NB4 (cell line): ENCODE data around the gene FAM184B.

ENCODE experiments used
- DNase-seq: peaks from one replicate; pipeline ENCODE4 v3.0.0; 2010; ENCODE audit warnings: low read depth
- H3K4me3 ChIP-seq: one replicate; pipeline ENCODE4 v1.5.1; 2011; ENCODE audit warnings: mild to moderate bottlenecking, low read depth, low read length, moderate library complexity
- MYC ChIP-seq: IDR thresholded peaks from 2 replicates; pipeline ENCODE4 v1.6.1; 2011; ENCODE audit warnings: low read depth, low read length
- POLR2A ChIP-seq: IDR thresholded peaks from 2 replicates; pipeline ENCODE4 v1.6.1; 2011; ENCODE audit warnings: mild to moderate bottlenecking; ENCODE audit not compliant: insufficient read length; ENCODE audit errors: extremely low read depth
- TF ChIP-seq, protein P1 (sequence below): IDR thresholded peaks from 2 replicates; pipeline ENCODE4 v1.6.1; 2011; ENCODE audit warnings: low read depth, low read length
- TF ChIP-seq, protein P2 (sequence below): IDR thresholded peaks from one replicate; pipeline ENCODE4 v1.5.1; 2012; ENCODE audit warnings: low read depth, low read length

The FAM184B gene

DNA sequence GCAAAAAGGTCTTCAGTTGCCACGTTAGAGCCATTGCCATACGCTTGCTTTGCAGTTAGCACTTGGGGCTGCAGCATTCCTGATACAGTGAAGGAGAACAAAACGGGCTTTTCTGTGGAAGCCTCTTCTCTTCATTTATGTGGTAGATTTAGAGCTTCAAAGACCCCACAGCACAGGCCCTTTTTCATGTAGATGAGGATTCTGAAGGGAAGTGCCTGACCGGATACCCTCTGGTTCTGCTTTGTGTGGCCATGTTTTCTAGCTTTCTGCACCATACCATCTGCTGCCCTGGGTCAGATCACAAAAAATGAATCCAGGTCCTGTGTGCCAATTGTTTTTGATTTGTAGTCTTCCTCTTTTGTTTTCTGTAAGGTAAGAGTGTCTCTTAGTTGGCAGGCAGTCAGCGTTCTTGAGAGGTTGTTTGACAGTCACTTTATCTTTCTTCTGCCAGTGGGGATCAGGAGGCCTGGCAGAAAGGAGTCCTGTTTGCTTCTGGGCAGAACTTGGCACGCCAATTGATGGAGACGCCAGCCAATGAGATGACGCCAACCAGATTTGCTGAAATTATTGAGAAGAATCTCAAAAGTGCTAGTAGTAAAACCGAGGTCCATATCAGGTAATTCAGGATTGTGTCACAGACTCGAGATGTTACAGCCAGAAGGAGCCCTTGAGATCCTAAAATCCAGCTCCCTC is 196.8 kb downstream of the FAM184B start:
- no peak for DNase-seq
- H3K4me3 ChIP-seq = no peak overlapping the region
- TF ChIP-seq, protein P1, sequence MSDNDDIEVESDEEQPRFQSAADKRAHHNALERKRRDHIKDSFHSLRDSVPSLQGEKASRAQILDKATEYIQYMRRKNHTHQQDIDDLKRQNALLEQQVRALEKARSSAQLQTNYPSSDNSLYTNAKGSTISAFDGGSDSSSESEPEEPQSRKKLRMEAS = no peak
- TF ChIP-seq MYC (no peak), POLR2A (no peak)
- TF ChIP-seq, protein P2, sequence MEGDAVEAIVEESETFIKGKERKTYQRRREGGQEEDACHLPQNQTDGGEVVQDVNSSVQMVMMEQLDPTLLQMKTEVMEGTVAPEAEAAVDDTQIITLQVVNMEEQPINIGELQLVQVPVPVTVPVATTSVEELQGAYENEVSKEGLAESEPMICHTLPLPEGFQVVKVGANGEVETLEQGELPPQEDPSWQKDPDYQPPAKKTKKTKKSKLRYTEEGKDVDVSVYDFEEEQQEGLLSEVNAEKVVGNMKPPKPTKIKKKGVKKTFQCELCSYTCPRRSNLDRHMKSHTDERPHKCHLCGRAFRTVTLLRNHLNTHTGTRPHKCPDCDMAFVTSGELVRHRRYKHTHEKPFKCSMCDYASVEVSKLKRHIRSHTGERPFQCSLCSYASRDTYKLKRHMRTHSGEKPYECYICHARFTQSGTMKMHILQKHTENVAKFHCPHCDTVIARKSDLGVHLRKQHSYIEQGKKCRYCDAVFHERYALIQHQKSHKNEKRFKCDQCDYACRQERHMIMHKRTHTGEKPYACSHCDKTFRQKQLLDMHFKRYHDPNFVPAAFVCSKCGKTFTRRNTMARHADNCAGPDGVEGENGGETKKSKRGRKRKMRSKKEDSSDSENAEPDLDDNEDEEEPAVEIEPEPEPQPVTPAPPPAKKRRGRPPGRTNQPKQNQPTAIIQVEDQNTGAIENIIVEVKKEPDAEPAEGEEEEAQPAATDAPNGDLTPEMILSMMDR = no peak

GRCh38 chr4:17583941-17584340 is 197.5 kb downstream of the FAM184B start:
- DNase-seq = no peak
- H3K4me3 ChIP-seq = no peak overlapping the region
- TF ChIP-seq, protein P2 = no peak
- TF ChIP-seq, protein P1 = no peak
- no peak for TF ChIP-seq MYC
- TF ChIP-seq POLR2A = no peak

DNA sequence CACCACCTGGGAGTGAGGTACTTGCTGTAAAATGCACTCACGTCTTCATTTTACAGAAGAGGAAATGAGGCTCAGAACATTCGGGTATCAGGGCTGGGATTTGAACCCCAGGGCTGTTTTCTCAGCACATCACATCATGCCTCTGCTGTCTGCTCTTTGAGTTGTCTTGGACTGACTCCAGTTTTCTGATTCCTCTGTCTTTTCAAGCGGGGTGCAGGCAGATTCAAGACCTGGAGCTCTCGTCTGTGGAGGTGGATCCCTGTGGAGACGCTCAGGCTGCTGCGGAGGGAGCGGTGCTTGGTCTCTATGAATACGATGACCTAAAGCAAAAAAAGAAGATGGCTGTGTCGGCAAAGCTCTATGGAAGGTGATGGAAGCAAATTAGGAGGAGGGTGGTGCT is 198.1 kb downstream of the FAM184B start:
- TF ChIP-seq, protein P2 = no peak
- TF ChIP-seq POLR2A (no peak), MYC (no peak)
- TF ChIP-seq, protein P1 = no peak
- DNase-seq = no peak
- H3K4me3 ChIP-seq = no peak overlapping the region

DNA sequence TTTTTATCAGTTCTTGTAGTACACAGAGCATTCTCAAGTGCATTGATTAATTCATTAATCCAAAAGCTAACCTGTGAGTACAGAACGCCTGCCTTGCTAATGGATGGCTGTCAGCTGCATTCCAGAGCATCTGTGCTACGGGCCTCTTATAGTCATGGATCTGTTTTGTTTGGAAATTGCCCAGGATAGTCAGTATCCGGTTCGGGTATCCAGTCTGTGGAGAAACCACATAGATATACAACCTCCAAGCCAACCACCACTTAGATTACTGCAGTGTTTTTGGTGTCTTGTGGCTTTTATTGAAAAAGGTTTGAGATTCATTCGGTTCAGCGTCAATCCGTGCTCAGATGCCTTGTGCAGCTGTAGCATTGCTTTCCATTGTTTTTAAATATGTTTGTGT is 200.5 kb downstream of the FAM184B start:
- H3K4me3 ChIP-seq = no peak overlapping the region
- DNase-seq = no peak
- TF ChIP-seq, protein P1 = no peak
- TF ChIP-seq, protein P2 = no peak
- TF ChIP-seq MYC = no peak
- no peak for TF ChIP-seq POLR2A
